H1 (cell line): Measurements from ENCODE around the gene KBTBD13. TPM values are rescaled to one million over a fixed set of nuclear protein-coding genes. Genes with fewer than 3 reads are reported as not detected.
"Not testable (repeated sequence)": the region's sequence is repeated elsewhere in the genome, so short reads cannot be mapped to it uniquely, and the experiment has no call there.

Experiments
- CTCF ChIA-PET: fragments of 300-600 bp; sonication (Branson Sonifier 250); formaldehyde crosslinking; loops from one replicate; lab custom pipeline; 2021; ENCODE audit not compliant: partially characterized antibody; lab: Charles Lee
- POLR2A ChIA-PET: fragments of 300-600 bp; sonication (Branson Sonifier 250); formaldehyde crosslinking; loops from one replicate; lab custom pipeline; 2021; ENCODE audit warnings: inconsistent platforms; ENCODE audit not compliant: partially characterized antibody; lab: Charles Lee
- DNase-seq, 2 experiments: peaks; one replicate each; pipeline versions ENCODE4 v3.0.0 to v3.0.0-alpha.2; 2010 to 2022; ENCODE audit warnings: low spot score in 2 of 2, low read depth in 1 of 2, mixed read lengths in 1 of 2
- FAIRE-seq: peaks from 2 replicates; lab custom pipeline; 2011; peaks lifted over from hg19 to GRCh38; lab: Jason Lieb, UNC
- H2AFZ ChIP-seq: 2 replicates; pipeline ENCODE4 v1.8.1; 2012; ENCODE audit warnings: low read length, inconsistent platforms
- H2AK5ac ChIP-seq: 2 replicates; pipeline ENCODE4 v1.6.1; 2013; ENCODE audit warnings: low read depth, low read length
- H2BK120ac ChIP-seq: replicated peaks from 2 replicates; pipeline ENCODE3; 2013; ENCODE audit warnings: low read depth, low read length, inconsistent platforms
- H2BK12ac ChIP-seq: 2 replicates; pipeline ENCODE4 v1.6.1; 2013; ENCODE audit warnings: low read depth, low read length
- H2BK15ac ChIP-seq: 2 replicates; pipeline ENCODE4 v1.6.1; 2013; ENCODE audit warnings: low read length
- H2BK20ac ChIP-seq: 2 replicates; pipeline ENCODE4 v1.6.1; 2013; ENCODE audit warnings: low read length
- H2BK5ac ChIP-seq: 2 replicates; pipeline ENCODE4 v1.6.1; 2013; ENCODE audit warnings: low read depth, low read length
- H3K14ac ChIP-seq: 2 replicates; pipeline ENCODE4 v1.6.1; 2013; ENCODE audit warnings: inconsistent platforms; ENCODE audit not compliant: insufficient read length
- H3K18ac ChIP-seq: 2 replicates; pipeline ENCODE4 v1.6.1; 2013; ENCODE audit warnings: low read length; ENCODE audit errors: extremely low read depth
- H3K23ac ChIP-seq: 2 replicates; pipeline ENCODE4 v1.6.1; 2013; ENCODE audit warnings: inconsistent platforms; ENCODE audit not compliant: insufficient read length
- H3K23me2 ChIP-seq: 2 replicates; pipeline ENCODE4 v1.6.1; 2013; ENCODE audit warnings: low read depth, low read length
- H3K27ac ChIP-seq: 2 replicates; pipeline ENCODE4 v1.6.1; 2011; ENCODE audit warnings: low read depth, low read length, inconsistent platforms
- H3K27me3 ChIP-seq, 4 experiments: replicated peaks in 1 of 4; 1 replicate in 1 of 4; 2 replicates in 3 of 4; pipeline versions ENCODE4 v1.6.1 to v1.8.1; 2011 to 2013; ENCODE audit warnings: low read length in 3 of 4, mild to moderate bottlenecking in 3 of 4, inconsistent platforms in 2 of 4, mixed read lengths in 2 of 4, moderate library complexity in 1 of 4; ENCODE audit not compliant: control insufficient read depth in 3 of 4, insufficient read depth in 3 of 4; ENCODE audit errors: extremely low read depth in 1 of 4
- H3K36me3 ChIP-seq, 4 experiments: 2 replicates each; pipeline versions ENCODE4 v1.6.1 to v1.8.1; 2011 to 2013; ENCODE audit warnings: mild to moderate bottlenecking in 4 of 4, low read length in 3 of 4, moderate library complexity in 2 of 4, control low read depth in 1 of 4, inconsistent platforms in 1 of 4; ENCODE audit not compliant: insufficient read depth in 4 of 4, control insufficient read depth in 2 of 4
- H3K4ac ChIP-seq: replicated peaks from 2 replicates; pipeline ENCODE3; 2013; ENCODE audit warnings: low read length, low read depth, mixed read lengths, inconsistent platforms; ENCODE audit not compliant: insufficient read length
- H3K4me1 ChIP-seq, 4 experiments: replicated peaks in 1 of 4; 1 replicate in 1 of 4; 2 replicates in 3 of 4; pipeline versions ENCODE4 v1.6.1 to v1.8.1; 2011 to 2013; ENCODE audit warnings: low read length in 3 of 4, inconsistent platforms in 2 of 4, mixed read lengths in 1 of 4; ENCODE audit not compliant: insufficient read depth in 4 of 4, control insufficient read depth in 3 of 4
- H3K4me2 ChIP-seq, 2 experiments: 2 replicates each; pipeline versions ENCODE4 v1.6.1 to v1.8.1; 2011 to 2013; ENCODE audit warnings: low read depth in 2 of 2, low read length in 2 of 2, control low read depth in 1 of 2, inconsistent platforms in 1 of 2, mild to moderate bottlenecking in 1 of 2; ENCODE audit not compliant: insufficient read depth in 1 of 2
- H3K4me3 ChIP-seq, 4 experiments: fragments of 200-600, 300-600 bp in 1 of 4; sonication (generic), shearing (Covaris generic), sonication (Bioruptor Twin) in 1 of 4; 2 replicates each; pipeline versions ENCODE4 v1.5.1 to v1.8.1; 2011 to 2016; ENCODE audit warnings: low read length in 4 of 4, low read depth in 3 of 4, control low read depth in 2 of 4, inconsistent platforms in 2 of 4, mild to moderate bottlenecking in 2 of 4, mixed read lengths in 1 of 4, moderate library complexity in 1 of 4; ENCODE audit not compliant: insufficient read depth in 2 of 4; ENCODE audit errors: extremely low read depth in 1 of 4
- H3K56ac ChIP-seq: replicated peaks from 2 replicates; pipeline ENCODE3; 2013; ENCODE audit warnings: low read depth, mild to moderate bottlenecking, mixed read lengths, low read length, inconsistent platforms; ENCODE audit not compliant: insufficient read length
- H3K79me1 ChIP-seq: 2 replicates; pipeline ENCODE4 v1.6.1; 2013; ENCODE audit warnings: low read depth, low read length, control low read depth
- H3K79me2 ChIP-seq, 2 experiments: 2 replicates each; pipeline versions ENCODE4 v1.6.1 to v1.8.1; 2012 to 2013; ENCODE audit warnings: low read length in 2 of 2, mild to moderate bottlenecking in 2 of 2, inconsistent platforms in 1 of 2; ENCODE audit not compliant: insufficient read depth in 2 of 2, control insufficient read depth in 1 of 2
- H3K9ac ChIP-seq, 4 experiments: replicated peaks in 1 of 4; 1 replicate in 1 of 4; 2 replicates in 3 of 4; pipeline versions ENCODE4 v1.6.1 to v1.8.1; 2011 to 2013; ENCODE audit warnings: low read depth in 3 of 4, low read length in 3 of 4, control low read depth in 2 of 4, mild to moderate bottlenecking in 2 of 4, moderate library complexity in 2 of 4, inconsistent platforms in 1 of 4; ENCODE audit errors: extremely low read depth in 1 of 4
- H3K9me3 ChIP-seq, 2 experiments: 2 replicates each; pipeline versions ENCODE4 v1.6.1 to v1.8.1; 2012 to 2013; ENCODE audit warnings: mild to moderate bottlenecking in 2 of 2, moderate library complexity in 2 of 2, control low read depth in 1 of 2, inconsistent platforms in 1 of 2, low read depth in 1 of 2, low read length in 1 of 2, mixed read lengths in 1 of 2; ENCODE audit not compliant: insufficient read depth in 2 of 2
- H4K20me1 ChIP-seq, 2 experiments: replicated peaks in 1 of 2; 2 replicates each; pipeline versions ENCODE3 to v1.8.1; 2011 to 2013; ENCODE audit warnings: inconsistent platforms in 2 of 2, low read length in 2 of 2, mild to moderate bottlenecking in 1 of 2; ENCODE audit not compliant: insufficient read depth in 2 of 2, control insufficient read depth in 1 of 2
- H4K5ac ChIP-seq: 2 replicates; pipeline ENCODE4 v1.6.1; 2013; ENCODE audit warnings: low read length, low read depth, mixed read lengths, inconsistent platforms; ENCODE audit not compliant: insufficient read length
- H4K8ac ChIP-seq: 2 replicates; pipeline ENCODE4 v1.8.0; 2013; ENCODE audit warnings: mild to moderate bottlenecking, moderate library complexity, low read length, inconsistent platforms; ENCODE audit not compliant: insufficient read depth; ENCODE audit errors: extremely low read depth
- H4K91ac ChIP-seq: replicated peaks from 2 replicates; pipeline ENCODE3; 2013; ENCODE audit warnings: low read length, mixed read lengths, inconsistent platforms; ENCODE audit not compliant: insufficient read length
- WGBS, 2 experiments: shearing (Covaris generic) in 1 of 2; methylation state at CpG; one replicate each; pipeline versions ENCODE4 v1.1.6 to v1.1.7; 2013 to 2015; ENCODE audit warnings: low lambda C conversion rate in 2 of 2, mixed read lengths in 2 of 2, inconsistent platforms in 1 of 2, low coverage in 1 of 2, missing lambda C conversion rate in 1 of 2; ENCODE audit not compliant: insufficient replicate concordance in 2 of 2, insufficient coverage in 1 of 2, insufficient read length in 1 of 2; ENCODE audit errors: extremely low coverage in 1 of 2, missing lambda C conversion rate in 1 of 2; 5-methylcytosine and 5-hydroxymethylcytosine counted together
- polyA plus RNA-seq, 7 experiments: library from polyadenylated mRNA; depleted of rRNA in 3 of 7; stranded (reverse) in 5 of 7; unstranded in 2 of 7; fragments of >200 nt in 5 of 7; fragments of 200-250 nt in 2 of 7; gene quantifications; 1 replicate in 5 of 7; 2 replicates in 1 of 7; 4 replicates in 1 of 7; pipeline versions ENCODE4 v1.2.1 to v1.2.3, GENCODE V29; 2011 to 2013; ENCODE audit warnings: missing spikeins in 2 of 7, mixed read lengths in 2 of 7
- total RNA-seq: library from RNA; stranded (reverse); fragmentation: NEBNext Ultra II Directional; extraction: Animal tissue kit (Norgen Biotek cat#: 25700); gene quantifications from 2 replicates; pipeline ENCODE4 v1.2.1, GENCODE V29; 2021

KBTBD13 gene
- total and polyA plus RNA-seq, 2 of the 8 experiments (the other 6 are each of a cell fraction or from before 2014, with no cell fraction given): not detected

GRCh38 chr15:65099801-65100200, 23.3 kb downstream of the KBTBD13 start:
- H3K79me2 ChIP-seq, H4K20me1 ChIP-seq, H3K18ac ChIP-seq, H2BK5ac ChIP-seq, H4K5ac ChIP-seq, H3K9me3 ChIP-seq, H3K14ac ChIP-seq, H4K8ac ChIP-seq, H4K91ac ChIP-seq, H2AK5ac ChIP-seq, H2BK12ac ChIP-seq, H2BK120ac ChIP-seq, H3K4ac ChIP-seq, H2BK15ac ChIP-seq, H3K36me3 ChIP-seq, H3K27ac ChIP-seq, H3K23ac ChIP-seq, H3K79me1 ChIP-seq, H3K4me3 ChIP-seq, H3K9ac ChIP-seq, H3K56ac ChIP-seq, FAIRE-seq, H3K23me2 ChIP-seq, DNase-seq, H2BK20ac ChIP-seq, H2AFZ ChIP-seq, H3K4me2 ChIP-seq, H3K4me1 ChIP-seq: not testable (repeated sequence)
- ChIA-PET POLR2A (interaction anchor here (0.9 kb wide), 1 partner anchor 11 kb away, joined by 3 read pairs; no protein-coding TSS in a partner anchor), CTCF (interaction anchor here (0.8 to 9.6 kb wide), 7 partner anchors 11 to 165 kb away, joined by 4 to 259 read pairs (median 10); partner anchors contain the start of gene KBTBD13)
- H3K27me3 ChIP-seq: peaks cover 0 to 11% (median 5%) of the 10 kb centered on the region in 4 experiments; a peak in 3 of 7 replicates
- 85% methylated on average over 10 of the region's 10 CpGs; no CpG with 5 or more reads in 1 of the 2 experiments for WGBS, 2 experiments
